Measurements from ENCODE around the gene SFR1.

Gene SFR1, protein sequence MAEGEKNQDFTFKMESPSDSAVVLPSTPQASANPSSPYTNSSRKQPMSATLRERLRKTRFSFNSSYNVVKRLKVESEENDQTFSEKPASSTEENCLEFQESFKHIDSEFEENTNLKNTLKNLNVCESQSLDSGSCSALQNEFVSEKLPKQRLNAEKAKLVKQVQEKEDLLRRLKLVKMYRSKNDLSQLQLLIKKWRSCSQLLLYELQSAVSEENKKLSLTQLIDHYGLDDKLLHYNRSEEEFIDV

DNA sequence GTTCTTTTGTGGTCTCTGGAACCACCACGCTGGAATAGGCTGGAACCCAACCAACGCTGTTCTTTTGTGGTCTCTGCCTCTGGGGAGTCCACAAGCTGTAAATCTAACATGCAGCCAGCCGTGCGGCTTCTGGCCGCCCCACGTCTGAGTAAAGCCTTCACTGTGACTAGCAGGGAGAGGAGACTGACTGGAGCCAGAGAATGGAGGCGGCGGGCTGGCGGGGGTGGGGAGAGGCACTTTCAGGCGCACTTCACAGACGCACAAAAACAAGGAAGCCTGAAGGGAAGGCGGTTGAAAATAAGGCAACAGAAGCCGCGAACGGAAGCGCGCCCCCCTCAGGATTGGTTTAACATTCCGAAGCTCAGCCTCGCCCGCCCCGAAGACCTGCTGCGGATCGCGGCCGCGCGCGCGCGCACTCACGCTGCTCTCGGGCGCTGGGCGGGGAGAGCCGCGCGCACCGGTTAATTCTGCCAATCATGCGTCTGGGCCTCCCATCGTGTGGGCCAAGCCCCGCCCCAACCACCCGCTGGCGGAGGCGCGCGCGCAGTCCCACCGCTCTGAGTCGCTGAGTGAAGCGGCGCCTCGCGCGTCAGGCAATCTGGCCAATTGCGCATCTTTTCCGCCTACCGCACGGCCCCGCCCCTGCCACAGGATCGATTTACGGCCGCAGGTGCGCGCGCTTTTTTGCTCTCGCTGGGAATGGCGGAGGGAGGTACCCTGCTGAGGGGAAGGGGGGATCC, at the start of gene SFR1:
Gene SFR1 (plus strand): TSS at position 687 of the 740 bp plus-strand sequence. CDS start 13 bp downstream, at position 700.
- peak; percentile 96 to 98 for DNase-seq

DNA sequence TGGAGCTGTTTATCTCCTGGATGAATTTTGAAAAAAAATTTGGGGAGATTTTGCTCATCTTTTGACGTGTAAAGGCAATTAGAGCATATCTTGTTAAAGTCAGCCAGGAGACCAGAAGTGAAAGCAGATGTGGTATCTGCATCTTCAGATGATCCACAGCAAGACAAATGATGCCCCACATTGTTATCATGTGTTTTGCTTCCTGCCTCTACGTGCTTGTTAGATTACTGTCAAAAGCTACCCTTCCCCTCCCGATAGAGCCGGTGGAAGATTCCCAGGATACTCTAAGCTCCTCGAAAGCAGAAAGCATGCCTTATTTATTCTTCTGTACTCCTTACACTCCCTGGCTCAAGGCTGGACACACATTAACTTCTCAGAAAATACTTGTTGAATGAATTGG, 49.2 kb upstream of the SFR1 start:
- DNase-seq: no peak

DNA sequence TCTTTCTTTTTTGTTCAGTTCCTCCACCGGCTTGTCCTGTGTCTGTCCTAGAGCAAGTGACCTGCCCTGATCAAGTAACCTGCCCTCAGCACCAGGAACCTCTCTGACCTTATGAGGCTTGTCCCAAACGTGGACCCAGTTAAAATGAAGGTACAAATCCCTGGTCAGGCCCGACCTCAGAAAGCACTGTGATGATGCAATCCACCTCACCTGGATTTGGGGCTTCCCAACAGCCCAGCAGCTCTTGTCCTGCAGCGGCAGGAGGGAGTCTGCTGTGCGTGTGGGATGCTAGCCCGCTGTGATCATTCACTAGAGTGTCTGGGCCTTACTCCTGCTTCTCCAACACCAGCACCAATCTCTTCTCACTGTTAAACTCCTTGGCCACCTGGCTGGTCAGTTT, 47.5 kb upstream of the SFR1 start:
- no peak for DNase-seq

DNA sequence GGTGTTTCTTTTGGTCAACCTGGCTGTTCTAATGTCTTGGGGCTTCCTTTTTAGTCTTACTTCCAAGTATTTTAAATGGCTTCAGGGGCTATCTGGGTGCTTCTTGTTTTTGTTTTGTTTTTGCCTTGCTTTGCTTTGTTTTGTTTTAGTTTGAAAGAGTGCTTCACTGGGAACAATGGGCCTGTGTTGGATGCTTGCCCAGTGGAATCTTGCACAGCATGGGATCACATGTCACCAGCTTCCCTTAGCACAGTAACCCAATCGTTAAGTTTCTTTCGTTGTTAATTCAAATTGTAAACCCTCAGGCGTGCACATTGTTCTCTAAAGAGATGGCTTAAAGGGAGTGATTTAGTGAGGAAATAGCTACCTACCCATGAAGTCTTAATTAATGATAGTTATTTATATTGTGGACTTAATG, 45.2 kb upstream of the SFR1 start:
- DNase-seq: no peak

DNA sequence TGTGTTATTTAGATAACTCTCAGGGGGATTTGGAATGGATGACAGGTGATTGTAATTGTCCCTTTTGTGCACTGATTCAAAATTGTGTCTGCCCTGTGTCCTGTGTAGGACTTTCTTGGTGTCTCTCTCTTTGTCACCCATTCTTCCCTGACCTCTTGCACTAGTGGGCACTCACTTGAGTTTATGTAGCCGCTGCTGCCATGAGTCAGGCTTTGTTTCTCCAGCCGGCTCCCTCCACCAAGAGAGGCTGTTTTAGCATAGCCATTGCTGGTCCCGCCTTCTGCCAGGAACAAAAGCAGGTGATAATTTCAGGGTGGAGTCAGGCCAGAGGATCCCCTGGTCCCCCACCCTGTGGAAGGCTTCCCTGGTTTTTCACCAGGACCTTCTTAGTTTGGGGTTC, 44.7 kb upstream of the SFR1 start:
- DNase-seq: no peak

DNA sequence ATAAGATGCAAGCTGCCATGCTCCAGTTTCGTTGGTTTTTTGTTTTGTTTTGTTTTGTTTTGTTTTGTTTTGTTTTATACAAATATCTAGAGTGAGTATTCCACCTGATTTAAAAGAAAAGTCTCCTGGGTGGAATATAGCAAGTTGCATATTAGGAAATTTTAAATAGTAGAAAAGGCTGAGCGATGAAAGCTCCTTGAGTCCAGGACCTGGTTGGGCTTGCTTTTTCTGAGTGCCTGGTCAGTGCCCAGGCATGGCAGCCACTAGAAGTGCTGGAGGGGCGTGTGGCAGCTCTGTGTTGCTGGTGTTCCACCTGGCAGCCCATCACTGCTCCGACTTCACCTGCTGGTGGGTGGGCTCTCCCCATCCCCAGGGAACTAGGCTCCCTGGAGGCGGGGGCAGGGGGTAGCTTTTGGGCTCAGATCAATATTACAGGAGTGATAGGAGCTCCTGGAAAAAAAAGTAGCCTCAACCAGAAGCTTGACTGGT, 44.3 kb upstream of the SFR1 start:
- no peak for DNase-seq

DNA sequence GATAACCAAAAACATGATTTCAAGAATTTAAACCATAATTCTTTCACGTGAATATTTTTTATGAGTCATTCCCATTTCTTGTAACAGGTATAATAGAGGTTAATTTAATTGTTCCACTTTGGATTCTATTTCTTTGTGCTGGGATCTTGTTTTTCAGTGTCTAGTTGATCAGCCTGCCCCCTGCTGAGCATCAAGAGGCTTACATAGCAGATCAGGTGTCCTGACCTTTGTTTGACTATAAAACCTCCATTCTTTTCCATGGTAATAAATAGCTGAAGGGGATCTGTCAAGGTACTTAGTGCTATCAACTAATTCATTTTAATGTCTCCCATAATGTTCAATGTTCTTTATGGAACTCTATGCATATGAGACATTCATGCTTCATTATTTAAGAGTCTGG, 41.2 kb upstream of the SFR1 start:
- peak; percentile 31 to 32 for DNase-seq

DNA sequence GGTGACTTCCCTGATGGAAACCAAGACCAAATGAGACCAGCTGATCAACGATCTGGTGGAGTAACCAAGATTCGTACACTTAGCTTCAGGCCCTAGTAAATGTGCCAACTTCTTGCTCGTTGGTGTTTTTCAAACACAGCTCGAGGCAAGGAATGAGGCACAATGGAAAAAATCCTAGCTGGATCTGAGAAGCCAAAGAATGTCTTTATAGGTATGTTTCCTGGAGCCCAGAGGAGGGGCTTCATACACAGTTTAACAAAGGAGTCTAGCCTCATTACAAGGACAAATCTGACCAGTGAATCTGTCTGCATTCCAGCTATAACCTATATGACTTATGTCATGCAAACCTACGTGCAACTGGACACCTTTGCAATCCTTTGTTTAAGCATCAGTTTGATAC, 40.0 kb upstream of the SFR1 start:
- DNase-seq: no peak

DNA sequence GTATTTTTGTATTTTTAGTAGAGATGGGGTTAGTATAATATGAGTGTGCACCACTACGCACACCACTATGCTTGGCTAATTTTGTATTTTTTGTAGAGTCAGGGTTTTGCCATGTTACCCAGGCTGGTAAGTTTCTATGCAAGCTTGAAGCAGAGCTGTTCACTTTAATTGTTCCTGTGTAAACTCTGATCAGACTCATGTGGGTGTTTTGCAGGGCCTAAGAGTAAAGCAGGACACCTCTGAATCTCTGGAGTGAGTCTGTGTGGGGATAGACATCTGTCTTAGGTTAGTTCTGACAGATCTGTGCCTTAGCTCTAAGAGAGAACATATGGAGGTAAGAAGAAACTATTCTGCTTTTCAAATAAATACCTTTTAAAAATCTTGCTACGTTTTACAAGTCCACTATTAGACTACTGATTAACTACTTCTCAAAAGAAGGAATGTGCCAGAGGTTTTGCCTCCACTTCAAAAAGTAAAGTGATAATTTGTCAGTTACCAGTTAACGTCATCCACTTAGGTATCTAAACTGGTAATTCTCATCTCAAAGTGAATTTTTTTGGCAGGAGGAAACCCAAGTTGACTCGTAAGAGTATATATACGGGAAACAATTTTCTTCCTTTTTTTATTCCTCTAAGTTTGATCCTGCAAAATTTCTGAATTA, 37.4 kb upstream of the SFR1 start:
- no peak for DNase-seq

DNA sequence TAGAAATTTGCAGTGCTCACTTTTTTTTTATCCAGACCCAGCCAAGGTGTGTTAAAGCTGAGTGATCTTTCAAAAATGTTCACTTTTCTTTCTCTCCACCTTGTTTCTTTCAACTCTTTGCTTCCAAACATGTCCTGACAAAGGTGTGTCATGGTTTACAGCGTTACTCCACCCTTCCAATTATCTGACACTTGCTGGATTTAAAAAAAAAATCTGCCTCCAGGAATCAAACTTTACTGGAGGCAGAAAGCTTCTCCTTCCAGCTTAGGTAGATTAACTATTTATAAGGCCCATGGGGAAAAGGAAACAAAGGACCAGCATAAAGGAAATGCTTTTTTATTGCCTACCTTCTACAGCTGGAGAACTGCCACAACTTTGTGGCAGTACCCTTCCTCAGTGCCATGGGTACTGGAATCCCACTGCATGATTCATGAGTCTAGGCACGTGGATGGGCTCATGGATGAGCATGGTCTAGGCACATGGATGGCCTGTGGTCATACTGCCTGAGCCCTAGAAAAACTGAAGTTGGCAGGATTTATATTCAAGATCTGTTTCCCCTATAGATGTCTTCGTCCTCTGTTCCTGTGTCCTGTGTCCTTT, 36.1 kb upstream of the SFR1 start, which contains the start of gene COL17A1:
Gene COL17A1 (minus strand): TSS at position 80 of the 600 bp plus-strand sequence. CDS start 5,207 bp downstream, outside the sequence.
- no peak for DNase-seq

DNA sequence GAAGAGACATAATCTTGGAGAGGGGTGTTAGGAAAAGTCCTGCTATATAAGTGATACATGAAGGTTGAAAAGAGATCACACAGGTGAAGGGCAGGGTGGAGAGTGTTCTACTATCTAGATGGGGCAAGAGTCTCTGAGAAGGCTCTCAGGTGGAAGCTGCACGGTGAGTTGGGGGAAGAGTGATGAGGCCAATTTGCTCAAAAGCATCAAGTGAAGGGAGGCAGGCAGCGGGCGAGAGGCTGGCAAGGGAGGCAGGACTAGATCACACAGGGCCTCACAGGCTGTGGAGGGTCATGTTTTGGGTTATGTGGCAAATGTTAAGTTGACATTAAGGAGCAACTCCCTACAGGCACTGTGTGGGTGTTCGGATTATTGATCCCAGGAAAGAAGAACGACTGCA, 33.7 kb upstream of the SFR1 start:
- no peak for DNase-seq

DNA sequence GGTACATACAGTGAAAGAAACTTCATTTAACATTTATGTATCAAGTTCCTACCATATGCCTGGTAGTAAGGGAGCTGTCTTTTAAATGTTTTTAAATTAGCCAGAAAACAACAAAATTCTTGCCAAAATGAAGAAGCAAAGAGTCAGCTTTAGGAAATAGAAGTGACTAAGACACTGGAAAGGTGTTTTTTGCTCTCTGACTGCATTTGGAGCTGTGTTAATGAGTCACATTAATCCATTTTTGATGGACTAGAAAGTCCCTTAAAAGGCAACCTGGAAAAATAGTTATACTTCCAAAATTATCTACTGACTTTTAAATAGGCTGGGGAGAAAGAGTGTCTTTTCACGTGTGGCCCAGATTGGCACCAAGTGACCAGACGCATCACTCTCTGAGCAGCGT, 32.4 kb upstream of the SFR1 start:
- DNase-seq: no peak

DNA sequence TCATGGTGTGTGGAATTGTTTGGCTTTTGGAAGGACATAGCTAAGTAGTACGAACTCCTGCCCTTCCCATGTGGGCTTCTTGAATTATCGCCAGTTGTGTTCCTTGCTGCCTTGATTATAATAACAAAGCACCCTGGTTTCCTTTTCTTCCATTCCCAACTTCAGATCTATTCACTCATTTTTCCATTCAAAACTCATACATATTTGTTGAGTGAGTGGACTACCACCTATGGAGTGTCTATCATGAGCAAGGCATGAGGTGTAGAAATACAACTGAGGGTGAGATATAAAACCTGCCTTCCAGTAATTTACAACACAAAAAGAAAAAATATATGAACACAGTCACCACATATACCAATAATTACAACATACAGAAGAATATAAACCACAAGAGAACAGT, 31.4 kb upstream of the SFR1 start:
- no peak for DNase-seq

DNA sequence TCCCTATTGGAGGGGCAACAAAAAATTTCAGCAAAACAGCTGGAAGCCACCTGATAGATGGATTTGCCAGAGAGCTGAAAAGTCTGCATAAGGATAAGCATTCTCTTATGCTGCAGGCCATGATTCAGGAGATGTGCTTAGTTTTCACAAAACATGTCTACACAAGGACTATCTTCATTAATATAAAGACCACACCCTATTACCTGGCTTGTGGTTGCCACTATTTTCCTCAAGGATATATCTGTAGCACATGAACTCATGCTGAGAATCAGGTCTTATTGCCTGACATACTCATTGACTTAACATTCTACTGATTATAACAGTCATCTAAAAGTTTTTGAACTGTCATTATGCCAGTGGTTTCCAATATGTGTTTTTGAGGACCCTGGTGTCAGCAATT, 29.2 kb upstream of the SFR1 start:
- DNase-seq: no peak

DNA sequence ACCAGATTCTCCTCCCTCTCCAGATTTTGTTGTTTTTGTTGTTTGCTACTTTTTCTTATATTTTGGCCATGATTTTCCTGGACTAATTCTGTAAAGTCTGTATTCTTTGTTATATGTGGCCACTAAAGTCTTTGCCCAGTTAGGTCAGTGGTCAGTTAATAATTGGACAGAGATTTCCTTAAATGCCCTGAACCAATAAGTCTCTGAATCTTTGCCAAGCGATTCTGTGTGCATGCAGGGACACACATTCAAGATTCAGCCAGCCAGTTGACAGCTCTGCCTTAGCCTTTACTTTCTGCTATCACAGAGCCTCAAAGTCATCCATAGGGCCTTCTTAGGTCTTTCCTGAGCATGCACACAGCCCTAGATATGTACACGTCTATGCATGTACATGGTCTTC, 25.3 kb upstream of the SFR1 start:
- DNase-seq: no peak

DNA sequence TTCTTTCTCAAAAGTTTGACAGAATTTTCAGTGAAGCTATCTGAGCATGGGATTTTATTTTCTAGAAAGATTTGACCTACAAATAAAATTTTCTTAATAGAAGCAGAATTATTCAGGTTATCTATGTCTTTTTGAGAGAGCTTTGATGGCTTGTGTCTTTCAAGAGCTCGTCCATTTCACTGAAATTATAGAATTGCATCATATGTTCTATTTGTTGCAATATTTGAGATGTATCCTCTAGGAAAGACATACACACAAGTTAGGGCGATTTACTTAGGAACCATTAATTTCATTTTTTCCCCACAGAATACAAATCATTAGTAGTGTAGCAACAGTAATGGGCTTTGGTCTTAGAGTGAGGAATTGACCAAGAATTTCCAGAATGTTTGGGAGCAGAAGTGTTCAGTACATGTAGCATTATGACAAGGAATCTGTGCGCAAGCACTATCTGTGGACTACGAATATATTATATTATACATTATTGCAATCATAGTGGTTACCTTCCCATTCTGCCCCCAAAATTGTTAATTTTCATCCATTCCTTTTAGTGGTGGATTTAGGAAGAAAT, 23.5 kb upstream of the SFR1 start:
- no peak for DNase-seq

DNA sequence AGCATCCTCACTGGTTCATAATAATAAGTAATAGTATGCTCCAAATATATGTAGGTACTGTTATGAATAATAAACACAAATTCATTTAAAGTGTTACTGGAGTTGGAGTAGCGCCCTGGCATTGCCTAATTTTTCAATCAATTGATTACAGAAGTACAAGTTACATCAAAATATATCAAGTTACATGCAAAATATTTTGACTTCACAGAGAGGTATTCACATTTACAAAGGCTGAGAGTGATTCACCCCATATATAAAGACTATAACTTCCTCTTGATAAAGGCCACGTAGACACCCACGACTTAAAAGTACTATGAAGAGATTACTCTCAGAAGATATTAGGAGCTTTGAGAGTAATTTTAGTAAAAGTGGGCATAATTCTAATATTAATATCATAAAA, 22.7 kb upstream of the SFR1 start:
- DNase-seq: no peak

DNA sequence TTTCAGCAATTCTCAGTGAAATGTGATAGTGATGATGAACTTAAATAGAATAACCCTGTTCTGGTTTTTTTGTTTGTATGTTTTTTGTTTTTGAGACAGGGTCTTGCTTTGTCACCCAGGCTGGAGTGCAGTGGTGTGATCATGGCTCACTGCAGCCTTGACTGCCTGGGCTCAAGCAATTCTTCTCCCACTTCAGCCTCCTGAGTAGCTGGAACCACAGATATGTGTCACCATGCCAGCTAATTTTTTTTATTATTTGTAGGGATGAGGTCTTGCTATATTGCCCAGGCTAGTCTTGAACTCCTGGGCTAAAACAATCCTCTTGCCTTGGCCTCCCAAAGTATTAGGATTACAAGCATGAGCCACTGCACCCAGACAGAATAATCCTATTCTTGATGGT, 22.0 kb upstream of the SFR1 start:
- DNase-seq: no peak

DNA sequence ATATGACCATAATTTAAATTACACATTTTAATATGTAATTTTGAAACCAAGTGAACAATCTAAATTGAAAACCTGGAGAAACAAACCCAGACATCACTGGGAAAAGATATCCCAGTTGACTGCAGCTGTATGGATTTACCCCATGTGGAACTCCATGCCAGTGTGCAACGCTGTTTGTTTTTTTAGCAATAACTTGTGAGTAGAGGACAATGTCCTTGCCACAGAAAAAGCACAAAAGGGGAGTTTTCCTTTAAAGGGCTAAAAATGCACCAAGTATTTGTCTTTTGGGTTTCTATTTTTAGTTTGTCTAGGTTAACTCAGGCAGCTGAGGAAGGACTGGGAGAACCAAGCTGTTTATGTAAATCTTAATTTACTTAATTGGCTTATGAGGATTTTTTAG, 21.2 kb upstream of the SFR1 start:
- DNase-seq: no peak

DNA sequence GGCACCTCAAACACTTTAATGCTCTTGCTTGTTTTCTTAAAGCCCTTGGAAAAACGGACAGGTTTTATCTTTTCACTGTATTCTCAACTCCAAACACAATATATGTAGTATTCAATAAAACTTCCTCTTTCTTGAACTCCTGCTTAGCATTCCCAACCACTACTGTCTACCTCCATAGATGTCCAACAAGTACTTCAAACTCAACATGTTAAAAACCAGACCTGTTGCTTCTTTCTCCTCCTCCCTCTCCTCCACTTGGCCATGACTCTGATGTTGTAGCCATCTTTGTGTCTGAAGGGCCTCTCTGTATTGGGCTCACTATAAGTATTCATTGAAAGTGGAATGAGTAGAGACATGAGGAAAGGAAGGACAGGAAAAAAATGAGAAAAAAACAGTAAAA, 20.1 kb upstream of the SFR1 start:
- DNase-seq: no peak

DNA sequence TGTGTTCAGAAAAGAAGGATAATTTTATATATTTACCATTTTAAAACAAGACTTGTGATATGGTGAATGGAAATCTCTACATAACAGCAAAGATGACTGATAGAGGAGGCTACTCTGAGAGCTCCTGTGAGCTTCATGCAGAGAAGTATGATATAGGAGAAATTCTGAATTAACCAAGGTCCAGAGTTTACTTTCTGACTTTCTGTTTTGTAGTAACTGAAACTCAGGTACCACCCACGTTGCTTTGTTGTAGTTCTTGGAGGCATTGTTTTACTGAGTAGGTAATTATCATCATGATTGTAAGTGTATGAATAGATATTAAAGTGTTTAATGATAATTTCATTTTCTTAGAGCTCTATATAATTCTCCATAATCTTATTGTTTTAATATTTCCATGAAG, 18.0 kb upstream of the SFR1 start:
- no peak for DNase-seq

DNA sequence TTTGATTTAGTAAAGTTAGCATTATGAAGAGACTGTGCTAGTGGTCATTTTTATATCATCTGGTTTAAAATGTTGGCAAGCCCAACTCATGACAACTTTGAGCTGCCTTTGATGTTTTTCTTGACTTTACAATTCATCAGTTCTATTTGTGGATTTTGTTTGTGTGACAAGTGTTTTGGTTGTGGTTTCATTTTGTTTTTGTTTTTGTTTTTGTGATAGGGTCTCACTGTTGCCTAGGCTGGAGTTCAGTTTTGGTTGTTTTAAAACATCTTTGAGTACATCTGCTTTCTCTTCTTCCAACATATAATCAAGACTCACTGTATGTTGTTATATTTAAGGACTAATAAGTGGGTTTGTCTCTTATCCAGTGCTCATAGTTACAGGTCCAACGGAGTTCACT, 17.6 kb upstream of the SFR1 start:
- no peak for DNase-seq

DNA sequence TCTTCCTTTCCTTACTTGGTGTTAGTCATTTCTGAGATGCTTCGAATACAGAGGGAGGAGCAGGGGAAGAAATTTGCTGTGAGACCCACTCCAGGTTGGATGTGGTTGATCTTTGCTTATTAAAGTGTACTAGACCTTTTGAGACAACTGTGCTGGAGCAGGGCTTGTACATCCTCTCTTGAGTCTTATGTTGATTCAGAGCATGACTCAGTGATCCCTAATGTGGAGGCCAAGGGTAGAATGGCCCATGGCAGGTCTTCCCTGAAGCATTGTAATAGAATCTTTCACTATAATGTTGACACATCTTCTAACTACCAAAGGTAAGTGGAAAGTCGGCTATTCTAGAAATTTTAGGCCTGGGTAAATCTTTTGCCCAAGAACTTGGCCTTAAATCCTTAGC, 17.0 kb upstream of the SFR1 start:
- no peak for DNase-seq
